ENCODE measurements around the gene KIAA0232. TPM values are rescaled to one million over a fixed set of nuclear protein-coding genes. Genes with fewer than 3 reads are reported as not detected.

The KIAA0232 gene
- total RNA-seq, 1 experiment from 2014 or later: 6.2 TPM

Other genes with a start within 250 kb of the KIAA0232 start
- 3.2 and 8.3 TPM in 2 replicates for gene MAN2B2, start 207.5 kb upstream of the KIAA0232 start, total RNA-seq (2014; rRNA removed; shearing (Covaris generic); ENCODE audit: low replicate concordance)
- 224 and 258 TPM in 2 replicates for gene MRFAP1, start 142.0 kb upstream of the KIAA0232 start, total RNA-seq (2014; rRNA removed; shearing (Covaris generic); ENCODE audit: low replicate concordance)
- gene S100P, start 88.8 kb upstream of the KIAA0232 start, total RNA-seq (2014; rRNA removed; shearing (Covaris generic); ENCODE audit: low replicate concordance): not detected in 2 replicates
- gene MRFAP1L1, start 72.9 kb upstream of the KIAA0232 start, total RNA-seq (2014; rRNA removed; shearing (Covaris generic); ENCODE audit: low replicate concordance): 43.6 and 58.4 TPM in 2 replicates
- 55.4 and 62.2 TPM in 2 replicates for gene BLOC1S4, start 66.6 kb upstream of the KIAA0232 start, total RNA-seq (2014; rRNA removed; shearing (Covaris generic); ENCODE audit: low replicate concordance)
- gene TBC1D14, start 127.1 kb downstream of the KIAA0232 start, total RNA-seq (2014; rRNA removed; shearing (Covaris generic); ENCODE audit: low replicate concordance): 78.4 and 80.6 TPM in 2 replicates